HepG2 (cell line): ENCODE measurements around the gene TSPAN31. TPM values are rescaled to one million over a fixed set of nuclear protein-coding genes. Genes with fewer than 3 reads are reported as not detected.

Source experiments
- ARHGAP35 ChIP-seq: sonication (generic); formaldehyde crosslinking; IDR thresholded peaks from 2 replicates; pipeline ENCODE4 v1.9.0; 2022; ENCODE audit warnings: mild to moderate bottlenecking, inconsistent platforms, moderate library complexity, missing genetic modification reagents, borderline replicate concordance
- BCLAF1 ChIP-seq: fragments of 450-650 bp; IDR thresholded peaks from 2 replicates; pipeline ENCODE4 v1.6.1; 2017; ENCODE audit warnings: mild to moderate bottlenecking
- CBFB ChIP-seq: sonication (generic); formaldehyde crosslinking; IDR thresholded peaks from 2 replicates; pipeline ENCODE4 v1.4.0; 2020; ENCODE audit warnings: missing genetic modification reagents
- E2F2 ChIP-seq: sonication (generic); formaldehyde crosslinking; IDR thresholded peaks from 2 replicates; pipeline ENCODE4 v1.4.0; 2020; ENCODE audit warnings: missing genetic modification reagents, borderline replicate concordance
- E2F5 ChIP-seq: sonication (generic); formaldehyde crosslinking; conservative IDR thresholded peaks from 2 replicates; pipeline ENCODE4 v1.4.0; 2020; ENCODE audit warnings: missing genetic modification reagents
- GABPB1 ChIP-seq: IDR thresholded peaks from 2 replicates; pipeline ENCODE4 v1.6.1; 2016; ENCODE audit warnings: mild to moderate bottlenecking, missing genetic modification reagents, moderate library complexity, missing compliant biosample characterization
- REST ChIP-seq, 2 experiments: IDR thresholded peaks; 2 replicates each; pipeline ENCODE4 v1.6.1; 2011 to 2012; ENCODE audit warnings: low read length in 2 of 2, borderline replicate concordance in 1 of 2, low read depth in 1 of 2, mild to moderate bottlenecking in 1 of 2, moderate library complexity in 1 of 2
- SP5 ChIP-seq: IDR thresholded peaks from 2 replicates; pipeline ENCODE4 v1.6.1; 2016; ENCODE audit warnings: low read depth, borderline replicate concordance
- TBX2 ChIP-seq: sonication (generic); formaldehyde crosslinking; IDR thresholded peaks from 2 replicates; pipeline ENCODE4 v1.5.0; 2020; ENCODE audit warnings: missing genetic modification reagents, mild to moderate bottlenecking, borderline replicate concordance
- TMF1 ChIP-seq: sonication (generic); formaldehyde crosslinking; IDR thresholded peaks from 2 replicates; pipeline ENCODE4 v1.8.1; 2022; ENCODE audit warnings: low read depth, missing genetic modification reagents
- ZNF501 ChIP-seq: sonication (generic); formaldehyde crosslinking; IDR thresholded peaks from 2 replicates; pipeline ENCODE4 v1.5.1; 2020; ENCODE audit warnings: mild to moderate bottlenecking, moderate library complexity, missing genetic modification reagents
- ZNF674 ChIP-seq: sonication (generic); formaldehyde crosslinking; IDR thresholded peaks from 2 replicates; pipeline ENCODE4 v1.5.0; 2020; ENCODE audit warnings: low read depth, mild to moderate bottlenecking, missing genetic modification reagents
- ZNF816 ChIP-seq: sonication (generic); formaldehyde crosslinking; IDR thresholded peaks from 2 replicates; pipeline ENCODE4 v1.8.0; 2022; ENCODE audit warnings: missing genetic modification reagents, mild to moderate bottlenecking, borderline replicate concordance
- ZSCAN29 ChIP-seq: sonication (generic); formaldehyde crosslinking; conservative IDR thresholded peaks from 2 replicates; pipeline ENCODE4 v1.4.0; 2020; ENCODE audit warnings: mild to moderate bottlenecking, missing genetic modification reagents
- polyA plus RNA-seq, 8 experiments: library from polyadenylated mRNA; depleted of rRNA in 3 of 8; stranded (reverse) in 7 of 8; unstranded in 1 of 8; fragments of >200 nt; fragmentation: Illumina TruSeq in 4 of 8; extraction: Trizol in 4 of 8; gene quantifications; 2 replicates each; pipeline versions ENCODE4 v1.2.1 to v1.2.3, GENCODE V29; 2011 to 2016; ENCODE audit warnings: low read depth in 4 of 8, missing spikeins in 1 of 8, mixed read lengths in 1 of 8; ENCODE audit not compliant: insufficient read depth in 1 of 8
- total RNA-seq, 5 experiments: library from RNA; depleted of rRNA; stranded (reverse); fragments of >200 nt; fragmentation: Illumina TruSeq; extraction: Trizol; gene quantifications; 2 replicates each; pipeline ENCODE4 v1.2.3, GENCODE V29; 2016; ENCODE audit warnings: low read depth in 1 of 5

The TSPAN31 gene
- total and polyA plus RNA-seq, 2 of the 13 experiments (the other 11 are each of a cell fraction or from before 2014, with no cell fraction given), result 10.4 to 24.6 TPM

GRCh38 chr12:57735952-57736740 lies 8.7 kb upstream of the TSPAN31 start (continued):
- TF ChIP-seq ZNF816 (CRISPR knock-in tag) (0 out of 2 replicates have a peak, but pooled peaks have one; percentile 45), GABPB1 (CRISPR knock-in tag) (peak; percentile 52; the same call in 1 of the 2 replicates), TMF1 (CRISPR knock-in tag) (no peak), ZSCAN29 (CRISPR knock-in tag) (no peak), CBFB (CRISPR knock-in tag) (no peak), ZNF674 (CRISPR knock-in tag) (peak; percentile 44; the same call in 1 of the 2 replicates), E2F5 (CRISPR knock-in tag) (no peak), SP5 (CRISPR knock-in tag) (no peak), BCLAF1 (no peak), ZNF501 (CRISPR knock-in tag) (no peak), ARHGAP35 (CRISPR knock-in tag) (no peak), REST (IDR thresholded peaks at IDR 0.05; ENCODE audit: borderline replicate concordance in 1 of 2, low read depth in 1 of 2, low read length in 2 of 2) (no peak), E2F2 (CRISPR knock-in tag) (no peak), TBX2 (0 out of 2 replicates have a peak, but pooled peaks have one; percentile 15)
